Epidermal melanocyte (primary cell): ENCODE measurements around the gene ABCF2.

ENCODE experiments used
- DNase-seq: peaks from one replicate; pipeline ENCODE4 v3.0.0; 2011; ENCODE audit warnings: low spot score; ENCODE audit not compliant: insufficient read length

ABCF2 gene

DNA sequence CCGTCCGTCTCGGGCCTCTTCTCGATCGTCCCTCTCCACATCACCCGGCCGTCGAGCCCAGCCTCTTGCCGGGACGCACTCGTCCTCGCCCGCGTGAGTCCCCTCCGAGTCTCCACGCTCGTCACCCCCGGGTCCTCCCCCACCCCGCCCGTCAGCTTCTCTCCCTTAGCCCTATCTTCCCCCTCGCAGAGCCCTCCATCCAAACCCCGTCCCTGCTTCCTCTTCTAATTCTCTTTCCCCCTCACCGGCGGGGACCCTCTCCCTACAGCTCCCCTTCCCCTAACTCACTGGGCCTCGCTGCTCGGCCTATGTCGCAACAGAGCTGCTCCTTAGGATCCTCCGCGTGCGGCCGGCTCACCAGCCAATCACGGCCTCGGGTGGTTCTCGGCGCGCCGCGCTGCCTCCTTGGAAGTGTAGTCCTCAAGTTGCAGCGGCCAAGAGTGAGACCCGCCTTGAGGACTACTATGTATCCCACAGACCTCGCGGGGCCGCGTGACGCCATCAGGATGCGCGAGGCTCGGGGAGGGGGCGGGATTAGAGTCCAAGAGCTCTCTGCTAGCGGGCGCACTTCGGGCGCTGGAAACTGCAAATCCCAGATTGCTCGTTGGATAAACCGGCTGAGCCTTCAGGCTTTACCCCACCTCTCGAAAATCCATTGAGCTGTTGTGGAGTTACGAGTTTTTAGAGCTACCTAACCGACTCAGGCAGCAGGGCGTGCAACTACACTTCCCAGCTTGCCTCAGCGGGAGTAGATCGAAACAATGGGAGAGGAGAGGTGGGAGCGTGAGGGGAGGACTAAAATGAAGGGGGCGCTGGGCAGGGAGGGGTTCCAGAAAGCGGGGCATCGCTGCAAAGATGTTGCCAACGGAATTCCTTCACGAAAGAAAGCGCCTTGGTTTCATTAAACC, at the start of gene ABCF2:
Gene ABCF2, minus strand, starts transcription at position 331 of the 908 bp plus-strand sequence. CDS start 747 bp downstream, outside the sequence.
- peak; percentile 99 for DNase-seq

DNA sequence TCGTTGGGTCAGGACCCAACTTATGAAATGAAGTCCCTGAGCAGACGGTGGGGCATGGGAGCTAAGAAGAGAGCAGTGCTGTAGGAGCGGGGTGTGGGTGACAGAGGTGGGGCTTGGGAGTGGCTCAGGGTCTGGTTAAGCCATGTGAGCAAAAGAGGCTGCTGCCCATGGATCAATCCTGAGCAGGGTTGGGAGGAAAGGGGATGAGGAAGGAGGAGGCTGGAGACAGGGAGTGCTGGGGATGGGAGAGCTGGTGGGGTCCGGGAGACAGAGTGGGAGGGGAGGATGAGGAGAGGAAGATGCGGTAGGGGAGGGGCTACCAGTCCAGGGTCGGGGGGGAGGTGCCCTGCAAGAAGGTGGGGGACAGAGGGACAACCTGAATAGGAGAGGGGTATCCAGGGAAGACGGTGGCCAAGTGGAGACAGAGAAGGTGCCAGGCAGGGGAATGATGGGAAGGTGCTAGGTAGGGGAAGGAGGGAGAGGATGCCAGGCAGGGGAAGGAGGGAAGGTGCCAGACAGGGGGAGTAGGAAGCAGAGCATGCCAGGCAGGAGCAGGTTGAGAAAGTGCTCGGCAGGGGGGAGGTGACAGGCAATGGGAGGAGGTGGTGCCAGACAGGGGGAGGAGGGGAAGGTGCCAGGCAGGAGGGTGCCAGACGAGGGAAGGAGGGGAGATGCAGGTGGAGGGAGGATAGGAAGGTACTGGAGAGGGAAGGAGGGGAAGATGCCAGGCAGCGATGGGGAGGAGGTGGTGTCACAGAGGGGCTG, 49.0 kb upstream of the ABCF2 start:
- no peak for DNase-seq

DNA sequence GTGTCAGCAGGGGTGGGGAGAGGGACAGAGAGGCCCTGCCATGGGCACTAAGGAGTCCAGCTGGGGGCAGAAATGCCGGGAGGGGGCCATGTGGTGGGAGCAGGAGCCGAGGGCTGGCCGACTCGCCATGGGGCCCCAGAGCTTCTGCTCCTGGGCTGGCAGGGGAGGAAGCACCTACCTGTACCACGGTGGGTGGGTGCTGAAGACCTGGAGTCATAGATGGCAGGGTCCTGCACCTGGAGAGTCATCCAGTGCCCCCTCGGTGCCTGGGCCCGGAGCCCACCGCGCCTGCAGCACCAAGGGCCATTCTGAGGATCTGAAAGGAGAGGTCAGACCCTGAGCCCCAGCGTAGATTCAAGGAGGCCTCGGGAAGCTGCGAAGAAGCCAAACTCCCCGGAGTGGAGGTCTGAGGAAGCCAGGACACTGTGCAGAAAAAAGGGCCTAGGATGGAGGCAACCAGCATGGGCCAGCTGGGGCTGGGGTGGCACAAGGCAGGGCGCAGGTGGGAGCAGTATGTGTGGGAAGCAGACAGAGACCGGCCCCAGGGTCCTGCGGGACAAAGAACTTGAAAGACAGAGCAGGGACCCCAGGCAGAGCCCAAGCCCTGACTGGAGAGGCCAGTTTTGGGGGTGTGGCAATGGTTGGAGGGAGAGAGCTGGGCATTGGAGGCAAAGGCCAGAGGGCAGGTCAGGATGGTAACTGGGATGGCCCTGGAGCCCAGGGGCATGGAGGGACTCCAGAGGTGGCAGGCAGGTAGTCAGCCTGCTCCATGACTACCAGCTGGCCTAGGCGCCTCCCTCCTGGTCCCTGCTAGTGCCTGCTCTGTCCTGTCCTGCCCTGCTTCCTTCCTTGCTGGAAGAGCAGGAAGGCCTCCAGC, 48.2 kb upstream of the ABCF2 start:
- DNase-seq: no peak

DNA sequence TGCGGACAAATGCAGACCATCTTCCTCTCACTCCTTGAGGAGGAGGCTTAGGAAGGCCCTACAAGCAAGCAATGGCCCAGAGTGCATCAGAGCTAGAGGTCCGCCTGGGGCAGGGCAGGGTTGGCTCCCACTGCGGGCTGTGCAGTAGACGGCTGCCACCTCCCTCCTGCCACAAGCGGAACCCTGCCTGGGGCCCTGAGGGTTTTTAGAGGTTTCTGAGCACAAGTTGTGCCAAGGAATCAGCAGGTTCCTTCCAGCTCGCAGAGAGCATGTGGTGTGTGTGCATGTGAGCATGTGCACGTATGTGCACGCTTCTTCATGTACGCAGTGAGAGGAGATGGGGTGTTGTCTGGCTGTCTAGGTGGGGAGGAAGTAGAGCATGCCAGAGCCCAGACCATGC, 47.4 kb upstream of the ABCF2 start:
- no peak for DNase-seq

GRCh38 chr7:151273651-151274390, 46.8 kb upstream of the ABCF2 start:
- DNase-seq: no peak

GRCh38 chr7:151272877-151273276, 45.9 kb upstream of the ABCF2 start:
- no peak for DNase-seq

DNA sequence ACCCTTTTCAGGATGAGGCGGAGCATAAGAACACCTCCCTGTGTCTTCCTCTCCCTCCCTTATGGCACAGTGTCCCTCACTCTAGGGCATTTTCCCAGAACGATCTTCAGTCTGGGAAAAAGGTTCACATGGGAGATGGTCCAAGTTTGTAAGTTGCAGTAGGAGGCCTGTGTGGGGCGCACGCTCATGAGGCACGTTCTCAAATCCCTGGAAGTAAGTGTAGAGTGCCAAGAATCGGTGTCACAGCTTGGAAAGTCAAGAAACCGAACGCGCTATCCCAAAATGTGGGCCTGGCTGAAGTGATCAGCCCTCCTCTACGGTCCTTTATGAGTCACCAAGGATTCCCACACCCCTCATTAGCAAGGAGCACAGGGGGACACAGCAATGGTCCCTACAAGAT, 45.4 kb upstream of the ABCF2 start:
- DNase-seq: no peak

DNA sequence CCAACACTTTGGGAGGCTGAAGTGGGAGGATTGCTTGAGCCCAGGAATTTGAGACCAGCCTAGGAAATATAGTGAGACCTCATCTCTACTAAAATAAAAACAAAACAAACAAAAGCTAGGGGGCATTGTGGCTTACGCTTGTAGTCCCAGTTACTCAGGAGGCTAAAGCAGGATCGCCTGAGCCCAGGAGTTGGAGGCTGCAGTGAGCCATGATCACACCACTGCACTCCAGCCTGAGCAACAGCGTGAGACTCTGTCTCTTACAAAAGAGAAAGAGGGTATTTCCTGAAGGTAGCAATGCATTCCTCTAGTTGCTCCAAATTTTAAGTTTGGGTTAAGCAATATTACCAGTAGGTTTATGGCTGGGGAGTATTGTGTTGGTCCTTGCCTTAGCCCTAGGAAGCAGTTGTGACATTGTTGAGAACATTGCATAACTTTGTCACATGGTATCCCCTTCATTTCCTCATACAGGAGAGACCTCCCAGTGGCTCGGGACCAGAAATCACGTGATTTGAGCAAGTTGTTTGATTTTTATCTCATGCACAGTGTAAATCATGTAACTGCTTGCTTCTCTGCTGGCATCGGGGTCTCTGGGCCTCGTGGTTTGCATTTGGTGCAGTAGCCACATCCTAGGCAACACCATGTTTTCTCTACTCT, 44.8 kb upstream of the ABCF2 start:
- DNase-seq: peak; percentile 50

DNA sequence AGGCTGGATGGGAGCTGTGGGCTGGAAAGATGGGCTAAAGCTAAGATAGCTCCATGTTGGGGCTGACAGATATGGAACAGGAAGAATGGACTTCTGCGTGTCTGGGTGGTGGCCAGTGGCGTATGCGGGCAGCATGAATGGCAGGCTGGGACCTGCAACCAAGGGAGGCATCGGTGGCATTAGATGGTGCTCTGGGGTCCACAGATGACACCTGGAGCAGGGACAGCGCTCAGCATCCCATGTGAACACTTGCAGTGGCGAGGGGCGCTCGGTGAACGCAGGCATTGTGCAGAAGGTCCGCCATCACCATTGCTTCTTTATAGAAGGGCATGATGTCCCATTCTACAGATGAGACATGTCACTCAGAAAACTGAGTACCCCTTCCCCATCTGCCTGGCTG, 42.5 kb upstream of the ABCF2 start:
- DNase-seq: no peak

GRCh38 chr7:151265351-151265931, 38.4 kb upstream of the ABCF2 start:
- DNase-seq: no peak

GRCh38 chr7:151264615-151265014, 37.6 kb upstream of the ABCF2 start:
- no peak for DNase-seq

GRCh38 chr7:151261529-151261928, 34.5 kb upstream of the ABCF2 start:
- DNase-seq: no peak

GRCh38 chr7:151260883-151261282, 33.9 kb upstream of the ABCF2 start:
- DNase-seq: no peak

- DNase-seq: no peak
These were observed 33.5 kb upstream of the ABCF2 start for GRCh38 chr7:151260471-151260870.

DNA sequence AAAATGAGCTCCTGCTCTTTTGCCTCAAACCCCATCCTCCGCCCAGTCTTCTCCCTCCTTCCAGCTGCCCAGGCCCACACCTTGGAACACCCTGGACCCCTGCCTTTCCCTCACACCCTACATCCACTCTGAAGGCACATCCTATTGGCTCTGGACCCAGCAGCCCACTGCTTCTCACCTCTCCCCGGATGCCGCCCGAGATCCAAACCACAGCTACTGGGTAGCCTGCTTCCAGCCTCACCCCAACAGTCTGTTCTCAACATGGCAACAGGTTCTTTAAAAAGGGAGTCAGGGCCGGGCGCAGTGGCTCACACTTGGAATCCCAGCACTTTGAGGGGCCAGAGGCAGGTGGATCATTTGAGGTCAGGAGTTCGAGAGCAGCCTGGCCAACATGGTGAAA, 31.0 kb upstream of the ABCF2 start:
- DNase-seq: no peak

GRCh38 chr7:151256410-151257045, 29.5 kb upstream of the ABCF2 start:
- DNase-seq: no peak

GRCh38 chr7:151255390-151255789, 28.4 kb upstream of the ABCF2 start:
- DNase-seq: no peak

DNA sequence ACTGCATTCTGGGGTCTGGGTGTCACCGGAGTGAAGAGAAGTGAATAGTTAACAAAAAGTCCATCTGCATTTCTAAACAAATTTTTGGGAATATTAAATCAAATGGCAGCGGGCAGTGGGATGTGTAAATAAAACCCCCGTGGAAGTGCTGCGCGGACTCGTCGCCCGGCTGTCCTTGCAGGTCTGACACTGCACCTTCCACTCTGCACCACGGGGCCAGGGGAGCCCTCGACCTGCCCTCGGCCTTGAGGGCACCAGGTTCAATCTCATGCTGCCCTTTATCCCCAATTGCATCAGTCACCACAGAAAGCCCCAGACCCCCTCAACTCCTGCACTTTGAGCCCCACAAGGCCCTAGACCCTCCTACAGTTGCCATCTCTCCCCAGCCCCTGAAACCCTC, 27.8 kb upstream of the ABCF2 start:
- no peak for DNase-seq

GRCh38 chr7:151254316-151254715, 27.3 kb upstream of the ABCF2 start:
- no peak for DNase-seq
